IPS-NIHi11 (cell line): ENCODE data around the gene ICAM2.
"Not testable (repeated sequence)": the region's sequence is repeated elsewhere in the genome, so short reads cannot be mapped to it uniquely, and the experiment has no call there.

Source experiments
- DNase-seq: peaks from one replicate; pipeline ENCODE4 v3.0.0; 2012; ENCODE audit warnings: mixed read lengths, low spot score

The ICAM2 gene

DNA sequence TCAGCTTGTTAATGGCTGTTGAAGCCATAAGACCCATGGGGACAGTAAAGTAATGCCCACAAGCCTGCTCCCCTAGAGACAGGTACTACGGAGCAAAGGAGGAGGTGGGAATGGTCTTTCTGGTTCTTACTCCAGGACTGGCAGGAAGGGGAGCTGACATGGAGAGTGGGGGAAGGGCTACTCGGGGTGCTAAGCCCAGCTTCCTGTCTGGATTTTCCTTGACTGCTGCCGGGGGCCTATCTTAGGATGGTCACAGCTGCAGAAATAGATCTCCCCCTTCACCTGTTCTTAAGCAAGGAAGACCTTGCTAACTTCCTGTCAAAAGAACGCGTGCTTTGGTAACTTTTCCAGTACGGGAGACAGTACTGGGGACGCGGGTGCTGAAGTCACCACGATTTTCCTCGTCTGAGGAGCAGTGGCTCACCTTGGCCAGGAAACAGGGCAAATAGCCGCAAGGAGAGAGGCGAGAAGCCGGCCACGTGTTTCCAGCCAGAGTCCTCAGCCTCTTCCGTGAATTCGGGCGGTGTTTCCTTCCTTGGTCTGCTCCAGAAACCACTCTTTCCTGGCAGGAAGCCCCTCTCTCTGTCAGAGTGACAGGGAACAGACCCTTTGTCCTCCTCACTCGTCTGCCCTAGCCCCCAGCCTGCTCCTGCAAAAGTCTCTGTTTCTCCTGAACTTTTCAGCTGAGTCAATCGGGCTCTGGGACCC lies 22.9 kb downstream of the ICAM2 start:
- no peak for DNase-seq

GRCh38 chr17:63996430-63997182 lies 23.8 kb downstream of the ICAM2 start:
- no peak for DNase-seq

DNA sequence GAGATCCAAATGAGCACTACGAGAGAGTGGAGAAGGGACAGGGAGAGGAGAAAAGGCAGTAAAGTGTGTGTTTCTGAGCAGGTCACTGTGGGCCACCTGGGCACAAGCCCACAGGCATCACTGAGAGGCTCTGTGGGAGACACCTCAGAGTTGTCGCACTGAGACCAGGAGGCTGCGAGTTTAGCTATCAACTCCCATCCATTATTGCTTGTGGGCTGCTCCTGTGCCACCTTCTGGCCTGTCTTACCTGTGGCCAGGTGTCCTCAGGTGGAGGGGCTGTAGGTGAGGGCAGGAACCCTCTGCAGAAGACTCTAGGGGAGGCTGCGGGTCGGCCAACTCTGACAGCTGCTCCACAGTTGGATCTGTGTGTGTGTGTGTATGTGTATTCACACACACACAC lies 24.8 kb downstream of the ICAM2 start:
- DNase-seq = no peak

DNA sequence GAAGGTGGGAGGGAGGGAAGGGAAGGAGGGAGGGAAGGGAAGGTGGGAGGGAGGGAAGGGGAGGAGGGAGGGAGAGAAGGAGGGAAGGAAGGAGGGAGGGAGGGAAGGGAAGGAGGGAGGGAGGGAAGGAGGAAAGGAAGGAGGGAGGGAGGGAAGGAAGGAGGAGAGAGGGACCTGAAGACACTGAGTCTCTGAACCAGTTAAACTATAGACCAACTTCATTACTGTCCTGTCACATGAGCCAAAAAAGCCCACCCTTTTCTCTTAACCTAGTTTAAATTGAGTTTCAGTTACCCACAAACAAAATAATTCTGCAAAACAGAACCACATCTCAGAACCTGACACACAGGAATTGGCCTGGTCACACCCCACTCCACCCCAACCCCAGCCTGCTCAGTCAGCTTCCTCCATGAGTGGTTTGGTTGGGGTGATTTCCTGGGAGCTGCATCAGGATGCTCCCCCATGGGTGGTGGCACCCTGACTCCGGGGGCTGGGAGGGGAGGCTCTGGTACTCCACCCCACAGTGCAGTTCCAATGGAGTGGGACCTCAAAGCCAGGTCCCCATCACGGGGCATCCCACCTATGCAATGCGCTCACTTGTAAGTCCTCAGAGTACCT lies 27.0 kb downstream of the ICAM2 start:
- DNase-seq = no peak

DNA sequence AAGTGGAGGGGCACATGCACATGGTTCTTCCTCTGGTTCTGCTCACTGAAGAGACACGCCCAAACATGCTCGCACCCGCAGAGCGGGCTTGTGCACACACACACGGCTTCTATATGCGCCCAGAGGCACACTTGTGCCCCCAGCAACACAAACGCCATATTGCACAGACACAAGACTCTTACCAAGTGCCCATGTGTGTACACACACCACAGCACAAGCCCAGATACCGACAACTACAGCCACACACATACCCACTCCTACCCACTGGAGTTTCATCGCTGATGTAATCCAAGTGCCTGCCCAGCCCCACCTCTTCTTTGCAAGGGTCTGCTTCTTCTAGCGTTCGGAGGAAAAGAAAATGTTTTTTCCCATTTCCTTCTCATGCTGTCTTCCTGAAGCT lies 28.8 kb downstream of the ICAM2 start:
- no peak for DNase-seq

DNA sequence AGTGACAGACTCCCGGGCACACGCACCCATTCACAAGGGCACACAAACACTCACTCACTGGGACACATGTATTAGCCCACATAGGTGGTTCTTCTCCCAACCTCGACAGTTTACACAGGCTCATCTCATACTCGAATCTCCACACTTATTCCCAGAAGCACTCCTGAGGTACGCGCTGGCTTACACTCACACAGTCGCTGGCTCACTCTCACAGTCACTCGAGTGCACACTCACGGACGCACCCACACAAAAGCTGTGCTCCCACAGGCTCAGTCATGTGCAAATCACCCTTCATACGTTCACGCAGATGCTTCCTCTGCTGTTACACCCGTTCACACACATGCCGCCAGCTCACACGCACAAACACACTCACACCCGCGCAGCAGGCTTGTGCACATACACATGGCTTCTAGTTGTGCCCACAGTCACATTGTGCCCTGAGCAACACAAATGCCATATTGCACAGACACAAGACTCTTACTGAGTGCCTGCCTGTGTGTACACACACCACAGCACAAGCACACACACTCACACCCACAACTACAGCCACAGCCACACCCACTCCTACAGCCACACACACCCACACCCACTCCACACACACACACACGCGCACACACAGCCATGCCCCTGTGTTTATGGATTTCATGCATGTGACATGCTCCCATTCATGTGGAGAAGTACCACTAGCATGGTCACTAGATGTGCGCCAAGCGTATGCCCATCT lies 30.6 kb downstream of the ICAM2 start:
- DNase-seq = no peak

GRCh38 chr17:63988741-63989621 lies 31.5 kb downstream of the ICAM2 start:
- DNase-seq = peak; percentile 56

DNA sequence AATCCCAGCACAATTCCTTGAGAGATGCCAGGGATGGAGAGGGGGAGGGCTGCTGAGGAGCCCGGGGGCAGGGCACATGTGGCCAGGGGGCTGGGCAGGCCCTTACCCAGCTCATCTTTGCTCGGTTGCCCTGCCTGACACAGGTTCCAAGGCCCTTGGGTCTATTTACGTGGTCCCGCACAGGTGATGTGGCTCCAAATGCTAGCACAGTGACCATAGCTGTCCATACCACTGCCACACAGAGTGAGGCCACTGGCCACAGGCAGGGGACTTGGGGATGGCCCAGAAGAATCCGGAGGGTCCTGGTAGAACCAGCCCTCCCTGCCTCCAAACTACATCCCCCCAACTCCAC lies 32.3 kb downstream of the ICAM2 start:
- no peak for DNase-seq

- no peak for DNase-seq
Observed at GRCh38 chr17:63987221-63988126, 33.0 kb downstream of the ICAM2 start.

GRCh38 chr17:63986821-63987220 lies 33.6 kb downstream of the ICAM2 start:
- no peak for DNase-seq

DNA sequence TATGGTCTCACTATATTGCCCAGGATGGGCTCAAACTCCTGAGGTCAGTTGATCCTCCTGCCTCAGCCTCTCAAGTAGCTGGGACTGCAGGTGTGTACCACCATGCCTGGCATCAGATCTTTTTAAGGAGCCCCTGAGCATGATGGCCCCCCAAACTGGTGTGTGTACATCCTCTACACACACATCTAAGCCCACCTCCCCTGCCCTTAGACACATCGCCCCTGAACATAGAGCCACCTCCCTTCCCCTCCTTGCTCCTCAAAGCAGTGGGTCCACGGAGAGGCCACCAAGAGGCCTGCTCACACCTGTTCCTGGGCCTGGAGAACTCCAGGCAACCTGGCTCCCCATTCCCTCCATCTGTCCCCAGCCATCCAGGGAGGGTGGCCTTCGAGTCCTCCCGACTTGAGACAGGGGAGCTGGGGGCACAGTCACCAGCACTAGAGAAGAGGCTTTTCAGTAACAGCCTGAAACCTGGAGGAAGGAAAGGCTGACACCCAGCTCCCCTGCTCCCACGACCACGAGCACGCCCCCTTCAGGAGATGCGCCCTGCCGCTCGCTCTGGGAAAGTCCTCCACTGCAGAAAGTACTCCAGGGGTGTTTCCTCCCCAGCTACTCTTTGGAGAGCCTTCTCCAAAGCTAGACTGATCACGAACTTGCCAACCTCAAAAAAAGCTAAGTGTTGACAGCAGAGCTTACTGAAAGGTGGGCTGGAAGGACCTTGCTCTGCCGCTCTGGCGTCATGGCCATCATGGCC lies 34.9 kb downstream of the ICAM2 start:
- no peak for DNase-seq

DNA sequence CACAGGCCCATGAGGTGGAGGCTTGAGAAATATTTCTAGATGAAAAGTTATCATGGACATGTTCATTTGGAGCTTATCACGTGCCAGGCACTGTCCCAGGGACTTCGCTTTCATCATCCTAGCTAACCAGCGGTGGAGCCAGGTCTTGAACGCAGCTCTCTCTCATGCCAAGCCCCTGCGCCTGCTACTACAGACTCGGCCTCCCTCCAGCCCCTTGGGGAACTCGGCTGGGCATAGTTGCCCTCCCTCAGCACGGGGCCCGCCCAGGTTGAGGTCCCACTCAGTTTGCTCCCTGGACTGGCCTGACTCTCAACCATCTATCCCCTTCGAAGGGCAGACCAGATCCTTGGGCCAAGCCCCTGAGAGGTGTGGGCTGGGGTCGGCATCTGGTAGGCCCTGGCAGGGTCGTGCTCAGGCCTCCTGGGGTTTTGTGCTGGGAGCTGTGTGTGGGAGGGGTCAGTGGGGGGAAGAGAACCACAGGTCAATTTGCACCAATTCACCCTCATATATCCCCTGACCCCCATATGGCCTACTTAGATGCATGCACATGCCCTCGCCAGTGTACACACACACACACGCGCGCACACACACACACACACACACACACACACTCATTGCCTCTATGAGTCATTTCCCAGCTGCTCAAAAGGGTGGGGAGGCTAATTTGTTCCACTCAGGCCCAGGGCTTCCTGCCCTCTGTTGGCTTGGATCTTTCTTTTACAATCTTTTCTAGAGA lies 35.6 kb downstream of the ICAM2 start:
- no peak for DNase-seq

GRCh38 chr17:63984236-63984635 lies 36.2 kb downstream of the ICAM2 start:
- no peak for DNase-seq

DNA sequence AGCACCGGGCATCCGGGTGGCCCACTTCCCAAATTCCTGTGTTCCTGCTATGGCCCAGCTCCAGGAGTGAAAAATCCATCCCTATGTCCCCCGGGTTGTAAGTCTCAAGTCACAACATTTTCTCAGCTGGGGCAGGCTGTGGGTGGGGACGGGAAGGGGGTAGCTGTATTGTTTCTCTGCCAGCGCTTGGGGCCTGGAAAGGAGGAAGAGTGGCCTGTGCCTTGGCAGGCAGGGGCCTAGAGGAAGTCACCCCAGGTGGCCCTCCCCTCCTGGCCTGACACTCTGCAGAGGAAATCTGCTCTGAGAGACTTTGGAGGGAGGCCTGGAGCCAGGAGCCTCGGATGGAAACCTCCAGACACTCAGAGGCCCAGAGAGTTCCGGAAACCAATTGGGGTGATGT lies 37.1 kb downstream of the ICAM2 start:
- no peak for DNase-seq

- DNase-seq = not testable (repeated sequence)
Observed at GRCh38 chr17:63982641-63983040, 37.8 kb downstream of the ICAM2 start.

DNA sequence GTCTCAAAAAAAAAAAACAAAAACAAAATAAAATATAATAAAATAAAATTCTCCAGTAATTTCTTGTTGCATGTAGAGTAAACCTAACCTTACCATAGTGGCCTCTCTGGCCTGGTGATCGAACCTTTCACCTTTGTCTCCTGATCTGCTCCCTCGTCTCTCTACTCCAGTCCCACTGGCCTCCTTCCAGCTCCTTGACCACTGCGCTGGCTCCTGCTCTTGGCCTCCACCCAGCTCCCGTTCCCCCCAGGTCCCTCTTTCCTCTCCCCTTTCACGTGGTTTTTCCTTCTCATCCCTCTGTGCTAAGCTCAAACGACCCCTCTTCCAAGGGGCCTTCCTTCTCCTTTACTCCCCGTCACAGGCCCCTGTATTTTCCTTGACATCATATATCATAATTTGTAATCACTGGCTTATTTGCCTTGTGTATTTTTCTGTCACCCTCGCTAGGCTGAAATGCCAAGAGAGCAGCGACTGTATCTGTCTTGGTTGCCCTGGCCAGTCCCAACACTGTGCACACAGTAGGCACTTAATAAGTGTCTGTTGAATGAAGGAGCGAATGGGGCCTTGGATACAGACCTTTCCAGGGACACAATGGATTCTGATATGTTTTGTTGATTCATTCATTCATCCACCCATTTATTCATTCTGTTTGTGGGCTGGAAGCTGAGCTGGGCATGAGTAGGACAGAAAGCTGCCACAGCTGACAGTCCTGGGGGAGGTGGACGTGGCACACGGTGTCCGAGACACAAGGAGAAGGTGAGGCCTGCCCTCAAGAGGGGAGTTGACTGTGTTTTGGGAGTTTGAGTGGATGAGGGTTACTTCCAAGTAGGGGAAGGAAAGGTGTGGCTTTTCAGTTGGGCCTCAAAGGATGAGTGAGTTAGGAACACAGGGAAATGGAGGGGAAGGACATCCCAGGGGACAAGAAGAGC lies 41.9 kb downstream of the ICAM2 start:
- DNase-seq = no peak

GRCh38 chr17:63976702-63977101 lies 43.7 kb downstream of the ICAM2 start:
- DNase-seq = no peak

GRCh38 chr17:63975541-63976092 lies 44.8 kb downstream of the ICAM2 start:
- no peak for DNase-seq
